Left lobe of liver (tissue), 2 donors: ENCODE results near the gene ASB13. TPM values are rescaled to one million over a fixed set of nuclear protein-coding genes. Genes with fewer than 3 reads are reported as not detected.

Experiments used
- ATAC-seq: fragments of 200-7000 bp; cut with Tn5 transposase; one replicate; pipeline ENCODE4 v1.9.1; 2020; ENCODE audit warnings: mild to moderate bottlenecking, moderate library complexity
- DNase-seq: peaks from one replicate; pipeline ENCODE4 v3.0.0-alpha.2; 2020; ENCODE audit warnings: low spot score
- total RNA-seq: library from RNA; stranded (reverse); gene quantifications from one replicate; pipeline ENCODE4 v1.2.1, GENCODE V29; 2021
- donor health status: DM: no; HTN: no; CAD: no; lungs with moderate emphysema.
- donor health status: DM: no; HTN: yes; CAD: no.

ASB13 gene, protein sequence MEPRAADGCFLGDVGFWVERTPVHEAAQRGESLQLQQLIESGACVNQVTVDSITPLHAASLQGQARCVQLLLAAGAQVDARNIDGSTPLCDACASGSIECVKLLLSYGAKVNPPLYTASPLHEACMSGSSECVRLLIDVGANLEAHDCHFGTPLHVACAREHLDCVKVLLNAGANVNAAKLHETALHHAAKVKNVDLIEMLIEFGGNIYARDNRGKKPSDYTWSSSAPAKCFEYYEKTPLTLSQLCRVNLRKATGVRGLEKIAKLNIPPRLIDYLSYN
- 128 TPM for total RNA-seq

DNA sequence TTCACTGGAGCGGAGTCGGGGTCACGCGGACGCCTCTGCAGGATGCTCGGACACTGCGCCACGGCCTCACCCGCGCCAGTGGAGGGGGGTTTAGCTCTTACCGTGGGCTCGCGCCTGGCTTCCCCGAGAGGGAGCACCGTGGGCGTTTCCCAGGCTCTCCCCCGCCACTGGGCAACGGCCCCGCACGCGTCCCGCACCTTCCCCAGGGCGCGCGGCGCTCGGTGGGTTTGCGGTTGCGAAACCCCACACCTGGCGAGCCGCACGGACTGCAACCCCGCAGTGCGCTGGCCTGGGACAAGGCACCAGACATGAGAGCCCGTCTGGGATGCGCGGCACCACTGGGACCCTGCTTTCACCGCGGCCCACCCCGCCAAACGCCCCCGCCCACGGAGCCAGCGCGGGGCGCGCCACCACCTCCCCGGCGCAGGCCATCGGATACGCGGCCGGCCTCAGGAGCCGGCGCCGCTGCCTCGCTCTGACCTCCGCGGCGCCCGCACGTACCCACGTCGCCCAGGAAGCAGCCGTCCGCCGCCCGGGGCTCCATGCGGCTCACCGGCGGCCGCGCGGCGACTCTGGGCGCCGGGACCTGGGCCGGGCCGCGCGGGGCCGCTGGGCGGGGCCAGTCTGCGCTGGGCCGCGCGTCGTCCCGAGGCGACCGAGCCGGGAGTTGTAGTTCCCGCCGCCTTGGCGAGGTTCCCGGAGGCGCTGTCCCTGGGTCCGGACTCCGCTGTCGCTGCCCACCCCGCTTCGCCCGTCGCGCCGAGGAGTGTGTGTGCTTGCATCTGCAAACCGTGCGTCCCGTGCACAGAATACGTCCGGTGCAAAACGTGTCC, at the start of gene ASB13:
Gene ASB13, minus strand, starts transcription at position 588 of the 833 bp plus-strand sequence. Its CDS starts 44 bp downstream, at position 544.
- ATAC-seq (peak; percentile 90), DNase-seq (peak; percentile 91)

GRCh38 chr10:5711642-5712041, 45.2 kb upstream of the ASB13 start:
- ATAC-seq, result peak; percentile 12
- no peak for DNase-seq

DNA sequence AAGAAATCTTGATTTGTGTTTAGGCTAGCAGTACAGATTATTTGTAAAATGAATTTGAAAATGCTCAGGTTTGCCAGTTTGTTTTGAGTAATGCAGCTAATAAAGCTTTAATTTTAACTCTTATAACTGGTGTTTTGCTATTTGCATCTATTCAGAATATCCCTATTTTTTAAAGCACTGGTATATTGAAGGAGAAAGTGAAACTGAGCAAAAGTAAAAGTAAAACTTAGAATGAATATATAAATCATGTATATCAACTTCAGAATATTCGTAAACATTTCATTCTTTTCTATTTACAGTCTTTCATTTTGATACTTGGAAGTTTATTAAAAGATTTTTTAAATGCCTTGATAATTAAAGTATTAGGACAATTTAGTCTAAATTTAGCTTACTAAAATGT, 44.5 kb upstream of the ASB13 start:
- ATAC-seq (no peak), DNase-seq (no peak)

DNA sequence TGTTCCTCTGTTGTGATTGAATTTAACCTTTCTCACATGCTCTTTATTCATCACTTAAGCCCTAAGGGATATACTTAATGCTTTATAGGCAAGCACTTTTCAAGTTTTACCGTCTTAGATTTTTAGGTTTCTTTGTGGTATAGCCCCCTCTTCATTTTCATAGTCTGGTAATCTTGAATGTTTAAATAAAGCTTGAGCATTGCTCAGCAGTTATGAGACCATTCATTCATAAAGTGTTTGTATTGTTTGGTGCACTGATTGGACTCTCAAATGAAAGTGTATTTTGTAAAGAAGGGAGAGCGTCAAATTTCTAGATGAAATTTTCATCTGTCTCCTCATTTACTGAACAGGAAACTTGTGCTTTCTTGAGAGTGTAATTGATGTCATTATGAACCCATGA, 43.5 kb upstream of the ASB13 start:
- DNase-seq (no peak), ATAC-seq (no peak)

DNA sequence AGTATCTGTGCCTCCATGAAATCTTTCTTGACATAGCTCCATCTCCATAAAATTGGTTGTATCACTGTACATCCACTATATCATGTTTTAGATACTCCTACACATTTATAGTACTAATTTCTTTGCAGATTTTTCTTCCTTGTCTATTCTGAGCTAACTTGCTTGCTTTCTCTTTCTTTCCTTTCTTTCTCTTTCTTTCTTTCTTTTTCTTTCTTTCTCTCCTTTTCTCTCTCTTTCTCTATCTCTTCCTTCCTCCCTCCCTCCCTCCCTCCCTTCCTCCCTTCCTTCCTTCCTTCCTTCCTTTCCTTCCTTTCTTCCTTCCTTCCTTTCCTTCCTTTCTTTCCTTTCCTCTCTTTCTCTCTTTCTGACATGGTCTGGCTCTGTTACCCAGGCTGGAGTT, 42.0 kb upstream of the ASB13 start:
- no peak for DNase-seq
- no peak for ATAC-seq

GRCh38 chr10:5698062-5698461, 31.7 kb upstream of the ASB13 start:
- no peak for ATAC-seq
- DNase-seq, result no peak

DNA sequence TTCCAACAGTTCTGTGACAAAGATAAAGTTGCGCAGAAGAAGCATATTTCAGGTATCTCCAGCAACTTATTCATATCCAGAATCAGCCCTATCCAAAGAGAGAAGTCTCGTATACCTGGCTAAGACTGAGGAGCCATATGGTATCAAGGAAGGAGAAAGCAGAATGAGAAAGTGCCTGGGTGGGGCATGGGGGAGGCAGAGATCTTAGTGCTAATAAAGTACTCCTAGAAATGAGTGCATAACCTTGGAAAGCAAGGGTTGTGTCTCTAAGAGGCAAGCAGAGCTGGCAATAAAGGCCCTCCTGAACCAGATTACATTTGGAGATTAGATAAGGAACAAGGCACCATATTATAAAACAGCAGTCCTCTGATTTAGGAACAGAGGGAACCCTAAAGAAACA, 30.9 kb upstream of the ASB13 start:
- DNase-seq (no peak), ATAC-seq (no peak)

GRCh38 chr10:5694573-5694972, 28.2 kb upstream of the ASB13 start:
- ATAC-seq (no peak), DNase-seq (no peak)

DNA sequence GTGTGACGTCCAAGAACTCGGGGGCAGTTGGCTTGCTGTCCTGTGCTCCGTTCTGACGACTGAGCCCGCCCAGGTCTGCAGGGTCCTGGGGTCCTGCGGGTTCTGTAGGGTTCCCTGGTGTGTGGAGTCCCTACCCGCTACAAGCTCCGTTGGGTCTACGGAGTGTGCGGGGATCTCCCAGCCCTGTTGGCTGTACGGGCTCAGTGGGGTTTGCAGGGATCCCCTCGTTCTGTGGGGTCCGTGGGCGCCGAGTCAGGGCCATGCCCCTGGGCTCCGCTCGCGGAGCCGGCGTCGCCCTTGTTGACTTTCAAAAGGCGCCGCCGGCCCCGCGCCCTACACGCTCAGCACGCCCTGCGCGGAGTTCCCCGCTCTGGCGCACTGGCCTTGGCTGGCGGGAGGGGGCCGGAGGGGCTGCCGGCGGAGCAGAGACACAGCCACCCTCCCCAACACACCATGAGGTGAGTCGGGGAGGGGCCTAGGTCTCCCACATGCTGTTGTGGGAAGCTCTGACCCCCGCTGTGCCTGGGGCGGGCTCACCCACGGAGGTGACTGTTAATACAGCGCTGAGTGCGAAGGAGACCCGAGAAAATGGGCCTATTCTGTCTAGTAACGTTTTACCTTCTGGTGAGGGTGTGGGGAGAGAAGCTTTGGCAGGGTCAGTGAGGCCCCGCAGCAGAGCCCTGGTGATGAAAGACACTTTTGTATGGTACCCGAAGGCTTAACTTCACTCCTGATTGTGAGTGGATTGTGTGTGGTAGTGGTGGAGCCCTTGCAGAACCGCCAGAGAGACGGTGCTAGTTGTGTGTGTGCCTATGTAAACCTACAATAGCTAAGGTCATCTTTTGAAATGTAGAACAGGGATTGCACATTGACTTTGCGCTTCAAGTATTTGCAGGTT, 26.3 kb upstream of the ASB13 start:
- peak; percentile 61 for DNase-seq
- ATAC-seq, result peak; percentile 95

GRCh38 chr10:5691786-5692185, 25.4 kb upstream of the ASB13 start:
- ATAC-seq, result no peak
- no peak for DNase-seq

GRCh38 chr10:5688587-5688986, 22.2 kb upstream of the ASB13 start:
- ATAC-seq (no peak), DNase-seq (no peak)

- no peak for DNase-seq
- no peak for ATAC-seq
Measured at GRCh38 chr10:5685764-5686240, 19.4 kb upstream of the ASB13 start.

GRCh38 chr10:5684971-5685763, 18.8 kb upstream of the ASB13 start:
- ATAC-seq, result peak; percentile 62
- peak; percentile 63 for DNase-seq

- peak; percentile 99 for DNase-seq
- ATAC-seq, result peak; percentile 92
Measured at GRCh38 chr10:5684318-5684970, 18.0 kb upstream of the ASB13 start, which contains the start of gene TASOR2. TSS of gene TASOR2 (plus strand) at chr10:5684838. CDS start at chr10:5720643, 35,805 bp downstream.

DNA sequence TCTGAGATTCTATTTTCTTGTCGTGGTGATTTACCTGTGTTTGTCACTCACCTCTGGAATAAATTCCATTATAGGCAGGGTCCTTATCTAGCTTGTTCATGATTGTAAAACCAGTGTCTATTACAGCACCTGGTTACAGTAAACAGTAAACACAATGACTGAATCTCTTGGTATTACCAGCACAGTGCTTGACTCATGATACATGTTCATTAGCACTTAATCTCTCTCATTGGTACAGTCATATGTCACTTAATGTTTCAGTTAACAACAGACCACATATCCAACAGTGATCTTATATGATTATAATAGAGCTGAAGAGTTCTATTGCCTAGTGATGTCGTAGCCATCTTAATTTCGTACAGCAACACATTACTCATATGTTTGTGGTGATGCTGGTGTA, 16.7 kb upstream of the ASB13 start:
- no peak for ATAC-seq
- DNase-seq, result no peak

GRCh38 chr10:5681930-5682329, 15.5 kb upstream of the ASB13 start:
- DNase-seq, result no peak
- ATAC-seq, result no peak

DNA sequence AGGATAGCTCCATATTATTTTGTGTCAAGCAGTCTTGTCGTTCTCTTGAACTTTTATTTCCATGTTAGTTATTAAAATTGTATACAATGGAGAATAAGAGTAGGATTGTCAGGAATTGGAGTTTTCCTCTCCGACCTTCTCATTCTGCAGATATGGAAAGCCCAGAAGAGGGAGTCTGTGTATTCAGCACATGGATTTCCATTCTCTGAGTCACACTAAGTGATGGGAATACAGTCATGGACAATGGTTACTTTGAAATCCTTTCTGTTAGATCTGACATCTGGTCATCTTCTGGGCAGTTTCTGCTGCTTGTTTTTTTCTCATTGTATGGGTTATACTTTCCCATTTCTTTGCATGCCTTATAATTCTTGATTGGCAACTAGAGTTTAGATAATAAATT, 13.2 kb upstream of the ASB13 start:
- ATAC-seq (no peak), DNase-seq (no peak)

DNA sequence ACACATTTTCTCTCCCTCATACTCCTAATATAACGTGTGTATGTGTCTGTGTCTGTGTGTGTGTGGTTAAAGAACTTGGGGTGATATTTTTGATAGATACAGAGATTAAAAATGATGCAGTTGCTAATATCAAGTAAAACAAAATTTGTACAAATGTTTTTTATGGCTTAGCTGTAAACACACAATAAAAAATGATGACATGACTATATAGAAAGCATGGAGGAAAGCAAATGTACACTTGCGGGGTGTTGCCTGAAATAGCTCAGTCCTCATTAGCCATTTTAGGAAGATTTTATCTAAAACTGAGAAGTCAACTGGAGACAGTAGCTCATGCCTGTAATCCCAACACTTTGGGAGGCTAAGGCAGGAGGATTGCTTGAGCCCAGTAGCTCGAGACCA, 12.6 kb upstream of the ASB13 start:
- no peak for ATAC-seq

GRCh38 chr10:5678397-5679036, 12.1 kb upstream of the ASB13 start:
- ATAC-seq, result no peak
- DNase-seq, result no peak

More for the DNA sequence above, 12.6 kb upstream of the ASB13 start:
- DNase-seq, result no peak
